A549 (cell line): ENCODE results near the gene TMEM39B. TPM values are rescaled to one million over a fixed set of nuclear protein-coding genes. Genes with fewer than 3 reads are reported as not detected.

ENCODE experiments used
- ATAC-seq, 2 experiments: fragments of 200-7000 bp in 1 of 2; fragments of >200 bp in 1 of 2; cut with Nextera tagmentation in 1 of 2; cut with Tn5 transposase in 1 of 2; 3 replicates each; pipeline versions ENCODE4 v1.8.0 to v1.9.1; 2018 to 2020; ENCODE audit warnings: mild to moderate bottlenecking in 1 of 2, moderate library complexity in 1 of 2
- CTCF ChIA-PET: fragments of 300-600 bp; sonication (Branson Sonifier 250); formaldehyde crosslinking; extraction: SDS; loops from one replicate; lab custom pipeline; 2021; ENCODE audit warnings: antibody characterized with exemption, inconsistent platforms; lab: Yijun Ruan, JAX
- POLR2A ChIA-PET: fragments of 350-600 bp; formaldehyde crosslinking; extraction: SDS; loops from one replicate; lab custom pipeline; 2021; ENCODE audit warnings: antibody characterized with exemption, inconsistent platforms; lab: Yijun Ruan, JAX
- DNase-seq, 2 experiments: peaks; one replicate each; pipeline versions ENCODE4 v3.0.0 to v3.0.0-alpha.2; 2011 to 2016; ENCODE audit warnings: low read depth in 1 of 2, low spot score in 1 of 2
- FAIRE-seq: peaks from 2 replicates; lab custom pipeline; 2011; peaks lifted over from hg19 to GRCh38; lab: Jason Lieb, UNC
- H3K27ac ChIP-seq, 2 experiments: fragments of >200 bp; sonication (Bioruptor Twin); formaldehyde crosslinking; 3 replicates each; pipeline ENCODE4 v1.5.1; 2016 to 2017
- H3K4me1 ChIP-seq: fragments of >200 bp; sonication (Bioruptor Twin); formaldehyde crosslinking; 3 replicates; pipeline ENCODE4 v1.6.1; 2016
- H3K4me2 ChIP-seq: fragments of >200 bp; sonication (Bioruptor Twin); formaldehyde crosslinking; 3 replicates; pipeline ENCODE4 v1.6.1; 2016
- H3K4me3 ChIP-seq: fragments of >200 bp; sonication (Bioruptor Twin); formaldehyde crosslinking; 3 replicates; pipeline ENCODE4 v1.5.1; 2016
- H3K9me3 ChIP-seq: fragments of >200 bp; sonication (Bioruptor Twin); formaldehyde crosslinking; 3 replicates; pipeline ENCODE4 v1.6.1; 2016
- CHD2 ChIP-seq: fragments of 150-350 bp; IDR thresholded peaks from 2 replicates; pipeline ENCODE4 v1.6.1; 2014; ENCODE audit warnings: low read length; ENCODE audit not compliant: partially characterized antibody
- EHF ChIP-seq: fragments of 250-450 bp; sonication (Bioruptor Pico); IDR thresholded peaks from 2 replicates; pipeline ENCODE4 v1.5.0; 2020; ENCODE audit warnings: mild to moderate bottlenecking
- EP300 ChIP-seq, 2 experiments: fragments of >200 bp; sonication (Bioruptor Twin); formaldehyde crosslinking; IDR thresholded peaks; 2 replicates in 1 of 2; 3 replicates in 1 of 2; pipeline ENCODE4 v1.6.1; 2016 to 2017
- FOSL2 ChIP-seq, 2 experiments: fragments of 450-650 bp in 1 of 2; fragments of >200 bp in 1 of 2; sonication (Bioruptor Twin) in 1 of 2; formaldehyde crosslinking; IDR thresholded peaks; 2 replicates each; pipeline versions ENCODE4 v1.5.0 to v1.6.1; 2016 to 2020; ENCODE audit warnings: mild to moderate bottlenecking in 1 of 2, moderate library complexity in 1 of 2
- HOXB13 ChIP-seq: fragments of 250-450 bp; sonication (Bioruptor Pico); IDR thresholded peaks from 2 replicates; pipeline ENCODE4 v1.5.0; 2020; ENCODE audit warnings: low read depth, mild to moderate bottlenecking, moderate library complexity
- HOXB5 ChIP-seq: fragments of 250-450 bp; sonication (Bioruptor Pico); IDR thresholded peaks from 2 replicates; pipeline ENCODE4 v1.5.0; 2020; ENCODE audit warnings: mild to moderate bottlenecking, moderate library complexity
- MYC ChIP-seq: IDR thresholded peaks from 2 replicates; pipeline ENCODE4 v1.6.1; 2012; ENCODE audit warnings: mild to moderate bottlenecking, inconsistent platforms, low read length, improper control_type of control experiment, borderline replicate concordance
- NPAS2 ChIP-seq: fragments of 250-450 bp; sonication (Bioruptor Pico); IDR thresholded peaks from 2 replicates; pipeline ENCODE4 v1.8.0; 2022; ENCODE audit warnings: mild to moderate bottlenecking, moderate library complexity, borderline replicate concordance
- NR3C1 ChIP-seq: fragments of >200 bp; sonication (Bioruptor Twin); formaldehyde crosslinking; IDR thresholded peaks from 3 replicates; pipeline ENCODE4 v1.6.1; 2017
- POLR2A ChIP-seq: IDR thresholded peaks from 2 replicates; pipeline ENCODE4 v1.6.1; 2012; ENCODE audit warnings: mild to moderate bottlenecking, low read length
- RCOR1 ChIP-seq: fragments of 150-350 bp; IDR thresholded peaks from 2 replicates; pipeline ENCODE4 v1.6.1; 2014; ENCODE audit warnings: antibody characterized with exemption, low read length, low read depth
- RNF2 ChIP-seq: fragments of 200-600 bp; sonication (generic); IDR thresholded peaks from 2 replicates; pipeline ENCODE4 v1.6.1; 2016; ENCODE audit warnings: low read depth, mild to moderate bottlenecking, antibody characterized with exemption, moderate library complexity, borderline replicate concordance
- TFCP2L1 ChIP-seq: fragments of 250-450 bp; sonication (Bioruptor Pico); IDR thresholded peaks from 2 replicates; pipeline ENCODE4 v1.5.0; 2021; ENCODE audit warnings: mild to moderate bottlenecking
- TP53 ChIP-seq: fragments of 250-450 bp; sonication (Bioruptor Pico); IDR thresholded peaks from 2 replicates; pipeline ENCODE4 v1.5.0; 2021; ENCODE audit warnings: mild to moderate bottlenecking, moderate library complexity
- ZC3H11A ChIP-seq: fragments of 450-650 bp; IDR thresholded peaks from 2 replicates; pipeline ENCODE4 v1.6.1; 2014; ENCODE audit warnings: antibody characterized with exemption, mild to moderate bottlenecking
- ZNF302 ChIP-seq: fragments of 250-450 bp; sonication (Bioruptor Pico); IDR thresholded peaks from 2 replicates; pipeline ENCODE4 v1.9.0; 2021; ENCODE audit warnings: inconsistent platforms, mild to moderate bottlenecking, moderate library complexity
- ZSCAN20 ChIP-seq: fragments of 250-450 bp; sonication (Bioruptor Pico); IDR thresholded peaks from 2 replicates; pipeline ENCODE4 v1.8.0; 2022; ENCODE audit warnings: mild to moderate bottlenecking, moderate library complexity
- WGBS: methylation state at CpG from one replicate; pipeline ENCODE4 v1.1.6; 2017; ENCODE audit errors: missing lambda C conversion rate; 5-methylcytosine and 5-hydroxymethylcytosine counted together
- polyA plus RNA-seq, 4 experiments: library from polyadenylated mRNA; depleted of rRNA in 3 of 4; stranded (reverse); fragments of >200 nt; fragmentation: RNase III in 1 of 4; extraction: RNeasy Plus Mini Kit Qiagen cat#74134 plus additional on column Dnase treatment in 1 of 4; gene quantifications; 2 replicates in 3 of 4; 3 replicates in 1 of 4; pipeline ENCODE4 v1.2.3, GENCODE V29; 2011 to 2017
- TF ChIP-seq, protein P1 (sequence below): IDR thresholded peaks from 2 replicates; pipeline ENCODE4 v1.6.1; 2012
- TF ChIP-seq, protein P2 (sequence below): fragments of 150-350 bp; IDR thresholded peaks from 2 replicates; pipeline ENCODE4 v1.6.1; 2014; ENCODE audit warnings: low read depth, mild to moderate bottlenecking, low read length
- TF ChIP-seq, protein P3 (sequence below): fragments of >200 bp; sonication (Bioruptor Twin); formaldehyde crosslinking; IDR thresholded peaks from 2 replicates; pipeline ENCODE4 v1.6.1; 2016
- TF ChIP-seq, protein P4 (sequence below): fragments of 250-450 bp; sonication (Bioruptor Pico); IDR thresholded peaks from 2 replicates; pipeline ENCODE4 v1.5.0; 2021; ENCODE audit warnings: mild to moderate bottlenecking, moderate library complexity, borderline replicate concordance
- TF ChIP-seq, protein P5 (sequence below): fragments of 250-450 bp; sonication (Bioruptor Pico); IDR thresholded peaks from 2 replicates; pipeline ENCODE4 v1.5.0; 2020; ENCODE audit warnings: low read depth, mild to moderate bottlenecking, moderate library complexity

Gene TMEM39B
- polyA plus RNA-seq, 2 of the 4 experiments (the other 2 are of a cell fraction): 8.5 to 10.8 TPM

DNA sequence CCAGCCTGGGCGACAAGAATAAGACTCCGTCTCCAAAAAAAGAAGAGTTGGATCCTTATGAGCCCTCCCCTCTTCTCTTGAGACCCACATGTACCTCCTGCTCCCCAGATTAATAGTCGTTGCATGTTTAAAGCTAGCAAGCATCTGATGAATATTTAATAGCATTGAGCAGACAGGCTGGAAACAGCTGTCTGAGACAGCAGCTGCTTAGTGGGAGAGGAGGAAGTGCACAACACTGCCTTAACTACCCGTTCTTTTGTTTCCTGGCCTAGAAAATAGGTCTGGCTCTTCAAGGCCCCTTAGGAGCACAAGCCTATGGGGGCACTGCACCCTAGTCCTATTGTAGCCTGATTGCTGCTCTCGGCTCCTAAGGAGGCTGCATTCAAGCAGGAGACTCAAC lies 17.3 kb upstream of the TMEM39B start:
- WGBS: 94% methylated on average over 5 of the region's 5 CpGs
- ChIA-PET CTCF (interaction anchor here (1.2 to 1.7 kb wide), 3 partner anchors 11 to 91 kb away, joined by 4 to 8 read pairs (median 4); no protein-coding TSS in a partner anchor), POLR2A (no interaction called here)
- no peak for DNase-seq
- no peaks in the 10 kb centered on the region for H3K9me3 ChIP-seq
- H3K4me3 ChIP-seq: no peak overlapping the region
- no peak for FAIRE-seq
- no peak for ATAC-seq
- H3K4me1 ChIP-seq: no peaks in the 10 kb centered on the region
- H3K4me2 ChIP-seq: no peak overlapping the region
- no peak overlapping the region for H3K27ac ChIP-seq
- TF ChIP-seq NR3C1: no peak
- TF ChIP-seq ZSCAN20 (CRISPR knock-in tag): no peak
- TF ChIP-seq POLR2A: no peak
- TF ChIP-seq, protein P1, sequence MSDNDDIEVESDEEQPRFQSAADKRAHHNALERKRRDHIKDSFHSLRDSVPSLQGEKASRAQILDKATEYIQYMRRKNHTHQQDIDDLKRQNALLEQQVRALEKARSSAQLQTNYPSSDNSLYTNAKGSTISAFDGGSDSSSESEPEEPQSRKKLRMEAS: no peak
- TF ChIP-seq TFCP2L1 (CRISPR knock-in tag): no peak

DNA sequence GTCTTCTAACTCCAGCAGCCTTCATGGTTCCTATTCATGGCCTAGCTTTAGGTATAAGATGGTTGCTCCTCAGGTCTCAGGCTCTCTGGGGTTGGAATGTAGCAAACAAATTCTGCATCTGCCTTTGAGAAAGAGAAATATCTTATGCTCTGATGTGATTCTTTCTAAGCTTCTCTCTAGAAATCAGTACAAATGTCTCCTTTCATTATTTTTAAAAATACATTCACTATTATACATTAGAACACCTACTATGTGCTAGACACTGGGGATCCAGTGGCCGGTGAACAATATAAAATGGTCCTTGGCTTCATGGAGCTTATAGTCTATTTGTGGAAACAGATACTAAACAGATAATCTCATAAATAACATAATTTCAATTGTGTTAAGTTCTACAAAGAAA lies 16.1 kb upstream of the TMEM39B start:
- DNase-seq: no peak
- ATAC-seq: no peak
- Histone ChIP-seq H3K4me2 (no peak overlapping the region), H3K9me3 (no peaks in the 10 kb centered on the region), H3K27ac (no peak overlapping the region), H3K4me1 (no peaks in the 10 kb centered on the region), H3K4me3 (no peak overlapping the region)
- FAIRE-seq: no peak
- 100% methylated on average over 1 of the region's 1 CpG for WGBS
- no peak for TF ChIP-seq TFCP2L1 (CRISPR knock-in tag)
- no peak for TF ChIP-seq RCOR1
- TF ChIP-seq, protein P2, sequence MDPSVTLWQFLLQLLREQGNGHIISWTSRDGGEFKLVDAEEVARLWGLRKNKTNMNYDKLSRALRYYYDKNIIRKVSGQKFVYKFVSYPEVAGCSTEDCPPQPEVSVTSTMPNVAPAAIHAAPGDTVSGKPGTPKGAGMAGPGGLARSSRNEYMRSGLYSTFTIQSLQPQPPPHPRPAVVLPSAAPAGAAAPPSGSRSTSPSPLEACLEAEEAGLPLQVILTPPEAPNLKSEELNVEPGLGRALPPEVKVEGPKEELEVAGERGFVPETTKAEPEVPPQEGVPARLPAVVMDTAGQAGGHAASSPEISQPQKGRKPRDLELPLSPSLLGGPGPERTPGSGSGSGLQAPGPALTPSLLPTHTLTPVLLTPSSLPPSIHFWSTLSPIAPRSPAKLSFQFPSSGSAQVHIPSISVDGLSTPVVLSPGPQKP: no peak
- no peak for TF ChIP-seq NPAS2 (CRISPR knock-in tag)
- TF ChIP-seq, protein P3, sequence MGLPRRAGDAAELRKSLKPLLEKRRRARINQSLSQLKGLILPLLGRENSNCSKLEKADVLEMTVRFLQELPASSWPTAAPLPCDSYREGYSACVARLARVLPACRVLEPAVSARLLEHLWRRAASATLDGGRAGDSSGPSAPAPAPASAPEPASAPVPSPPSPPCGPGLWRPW: no peak
- no peak for TF ChIP-seq MYC
- TF ChIP-seq NR3C1: no peak
- TF ChIP-seq, protein P4, sequence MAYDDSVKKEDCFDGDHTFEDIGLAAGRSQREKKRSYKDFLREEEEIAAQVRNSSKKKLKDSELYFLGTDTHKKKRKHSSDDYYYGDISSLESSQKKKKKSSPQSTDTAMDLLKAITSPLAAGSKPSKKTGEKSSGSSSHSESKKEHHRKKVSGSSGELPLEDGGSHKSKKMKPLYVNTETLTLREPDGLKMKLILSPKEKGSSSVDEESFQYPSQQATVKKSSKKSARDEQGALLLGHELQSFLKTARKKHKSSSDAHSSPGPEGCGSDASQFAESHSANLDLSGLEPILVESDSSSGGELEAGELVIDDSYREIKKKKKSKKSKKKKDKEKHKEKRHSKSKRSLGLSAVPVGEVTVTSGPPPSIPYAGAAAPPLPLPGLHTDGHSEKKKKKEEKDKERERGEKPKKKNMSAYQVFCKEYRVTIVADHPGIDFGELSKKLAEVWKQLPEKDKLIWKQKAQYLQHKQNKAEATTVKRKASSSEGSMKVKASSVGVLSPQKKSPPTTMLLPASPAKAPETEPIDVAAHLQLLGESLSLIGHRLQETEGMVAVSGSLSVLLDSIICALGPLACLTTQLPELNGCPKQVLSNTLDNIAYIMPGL (CRISPR knock-in tag): no peak
- TF ChIP-seq FOSL2 (IDR thresholded peaks at IDR 0.05): no peak
- no peak for TF ChIP-seq FOSL2 (CRISPR knock-in tag; IDR thresholded peaks at IDR 0.05)
- TF ChIP-seq ZC3H11A: no peak
- no peak for TF ChIP-seq CHD2
- TF ChIP-seq HOXB13 (CRISPR knock-in tag): no peak
- no peak for TF ChIP-seq EP300 (IDR thresholded peaks at IDR 0.05)
- no peak for TF ChIP-seq TP53 (CRISPR knock-in tag)
- TF ChIP-seq ZNF302: no peak
- no peak for TF ChIP-seq HOXB5
- TF ChIP-seq EHF (CRISPR knock-in tag): no peak
- TF ChIP-seq, protein P1: no peak
- TF ChIP-seq, protein P5, sequence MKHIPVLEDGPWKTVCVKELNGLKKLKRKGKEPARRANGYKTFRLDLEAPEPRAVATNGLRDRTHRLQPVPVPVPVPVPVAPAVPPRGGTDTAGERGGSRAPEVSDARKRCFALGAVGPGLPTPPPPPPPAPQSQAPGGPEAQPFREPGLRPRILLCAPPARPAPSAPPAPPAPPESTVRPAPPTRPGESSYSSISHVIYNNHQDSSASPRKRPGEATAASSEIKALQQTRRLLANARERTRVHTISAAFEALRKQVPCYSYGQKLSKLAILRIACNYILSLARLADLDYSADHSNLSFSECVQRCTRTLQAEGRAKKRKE (CRISPR knock-in tag): no peak
- TF ChIP-seq RNF2: no peak
- ChIA-PET CTCF (interaction anchor here (1.2 to 1.7 kb wide), 4 partner anchors 8 to 93 kb away, joined by 4 to 8 read pairs (median 4); no protein-coding TSS in a partner anchor), POLR2A (interaction anchor here (0.6 to 1.7 kb wide), 2 partner anchors 16 to 295 kb away, joined by 3 read pairs; partner anchors contain the start of gene TMEM39B)
